Stimulated activated CD4-positive, alpha-beta T cell treated with anti-CD3 and anti-CD28 coated beads, TNF-alpha, amount 100 ng/mL, for 48 hours (primary cell): Measurements from ENCODE around the gene PLD3.
A peak's percentile ranks its signal among the peaks of the same experiment; 100 is the strongest.
"Not testable (repeated sequence)": the region's sequence is repeated elsewhere in the genome, so short reads cannot be mapped to it uniquely, and the experiment has no call there.

Source experiments
- DNase-seq, 3 donors: peaks; one replicate each; pipeline ENCODE4 v3.0.0-alpha.2; 2020; ENCODE audit warnings: low read depth in 3 of 3

The PLD3 gene

DNA sequence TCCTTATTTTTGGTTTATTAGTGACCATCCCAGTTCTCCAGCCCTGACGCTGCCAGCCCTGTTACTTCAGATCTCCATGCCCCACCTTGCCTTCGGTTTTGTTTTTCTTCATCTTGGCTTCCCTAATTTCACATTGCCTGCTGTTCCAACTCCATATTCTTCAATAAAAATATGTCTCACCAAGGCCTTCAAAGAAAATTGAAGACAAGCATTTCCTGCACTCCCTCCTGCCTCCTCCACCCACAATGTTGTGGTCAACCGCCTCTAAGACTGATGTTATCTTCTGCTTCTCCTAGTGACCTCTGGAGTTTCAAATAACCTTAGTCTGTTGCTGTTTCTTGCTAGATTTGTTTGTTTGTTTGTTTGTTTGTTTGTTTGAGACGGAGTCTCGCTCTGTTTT is 14.6 kb downstream of the PLD3 start:
- DNase-seq: no peak

GRCh38 chr19:40365010-40365409 is 16.5 kb downstream of the PLD3 start:
- no peak for DNase-seq

DNA sequence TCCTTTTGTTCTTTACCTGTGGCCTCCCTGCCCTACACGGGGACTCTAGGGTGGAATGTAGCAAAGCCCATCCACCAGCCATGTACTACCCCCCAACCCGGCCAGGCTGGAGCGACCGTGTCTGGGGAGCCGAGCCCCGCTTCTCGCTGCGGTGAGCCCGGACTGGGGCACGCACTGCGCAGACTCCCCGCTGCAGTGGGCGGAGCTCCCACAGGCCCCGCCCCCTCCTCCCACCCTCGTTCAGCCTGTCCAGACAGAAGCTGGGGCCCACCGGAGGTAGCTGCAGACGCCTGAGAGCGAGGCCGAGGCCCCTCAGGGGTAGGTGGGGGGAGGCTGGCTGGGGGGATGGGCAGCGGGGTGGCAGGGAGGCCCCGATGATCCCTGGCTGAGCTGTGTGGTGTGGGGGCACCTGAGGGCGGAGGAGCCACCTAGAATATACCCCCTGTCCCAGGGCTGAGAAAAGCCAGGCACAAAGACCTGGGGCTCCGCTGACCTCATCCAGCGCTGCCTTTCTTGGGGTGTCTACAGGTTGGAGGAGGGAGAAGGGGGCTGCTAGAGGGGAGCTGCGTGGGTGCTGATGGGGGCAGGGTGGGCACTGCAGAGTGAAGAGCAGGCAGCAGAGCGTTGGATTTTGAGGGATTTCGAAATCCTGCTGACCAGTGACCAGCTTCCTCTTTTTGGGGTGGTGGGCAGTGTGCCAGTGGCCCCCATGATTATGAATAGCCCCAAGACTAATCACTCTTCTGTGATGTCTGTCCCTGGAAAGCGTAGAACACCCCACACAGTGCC is 17.3 kb downstream of the PLD3 start:
- peak; percentile 33 to 51 (median 36) for DNase-seq

DNA sequence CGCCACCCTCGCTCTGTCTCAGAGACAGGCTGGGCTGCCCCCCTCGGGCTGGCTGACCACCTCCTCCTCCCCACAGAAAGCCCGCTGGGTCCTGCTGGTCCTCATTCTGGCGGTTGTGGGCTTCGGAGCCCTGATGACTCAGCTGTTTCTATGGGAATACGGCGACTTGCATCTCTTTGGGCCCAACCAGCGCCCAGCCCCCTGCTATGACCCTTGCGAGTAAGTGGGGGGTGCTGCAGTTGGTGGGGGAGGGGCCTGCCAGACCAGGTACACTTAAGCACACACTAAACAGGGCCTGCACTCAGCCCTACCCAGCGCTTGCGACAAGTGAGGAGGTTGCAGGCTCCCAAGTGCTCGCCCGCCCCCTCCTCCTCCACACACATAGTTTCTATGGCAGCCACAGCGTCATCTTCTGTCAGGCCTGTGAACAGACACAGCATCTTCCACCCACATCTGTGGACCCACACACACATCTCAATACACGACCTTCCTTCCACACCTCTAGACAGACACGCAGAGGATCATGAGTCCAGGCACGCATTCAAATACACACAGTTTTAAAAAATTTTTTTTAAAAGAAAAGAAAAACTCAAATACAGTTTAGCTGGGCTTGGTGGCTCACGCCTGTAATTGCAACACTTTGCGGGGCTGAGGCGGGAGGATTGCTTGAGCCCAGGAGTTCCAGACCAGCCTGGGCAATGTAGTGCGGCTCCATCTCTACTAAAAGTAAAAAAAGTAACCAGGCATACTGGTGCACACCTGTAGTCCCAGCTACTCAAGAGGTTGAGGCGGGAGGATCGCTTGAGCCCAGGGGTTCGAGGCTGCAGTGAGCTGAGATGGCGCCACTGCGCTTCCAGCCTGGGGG is 18.4 kb downstream of the PLD3 start:
- no peak for DNase-seq

GRCh38 chr19:40367577-40368434 is 19.3 kb downstream of the PLD3 start:
- DNase-seq: no peak

GRCh38 chr19:40369797-40370196 is 21.3 kb downstream of the PLD3 start:
- no peak for DNase-seq

GRCh38 chr19:40370253-40370652 is 21.8 kb downstream of the PLD3 start:
- not testable (repeated sequence) for DNase-seq

DNA sequence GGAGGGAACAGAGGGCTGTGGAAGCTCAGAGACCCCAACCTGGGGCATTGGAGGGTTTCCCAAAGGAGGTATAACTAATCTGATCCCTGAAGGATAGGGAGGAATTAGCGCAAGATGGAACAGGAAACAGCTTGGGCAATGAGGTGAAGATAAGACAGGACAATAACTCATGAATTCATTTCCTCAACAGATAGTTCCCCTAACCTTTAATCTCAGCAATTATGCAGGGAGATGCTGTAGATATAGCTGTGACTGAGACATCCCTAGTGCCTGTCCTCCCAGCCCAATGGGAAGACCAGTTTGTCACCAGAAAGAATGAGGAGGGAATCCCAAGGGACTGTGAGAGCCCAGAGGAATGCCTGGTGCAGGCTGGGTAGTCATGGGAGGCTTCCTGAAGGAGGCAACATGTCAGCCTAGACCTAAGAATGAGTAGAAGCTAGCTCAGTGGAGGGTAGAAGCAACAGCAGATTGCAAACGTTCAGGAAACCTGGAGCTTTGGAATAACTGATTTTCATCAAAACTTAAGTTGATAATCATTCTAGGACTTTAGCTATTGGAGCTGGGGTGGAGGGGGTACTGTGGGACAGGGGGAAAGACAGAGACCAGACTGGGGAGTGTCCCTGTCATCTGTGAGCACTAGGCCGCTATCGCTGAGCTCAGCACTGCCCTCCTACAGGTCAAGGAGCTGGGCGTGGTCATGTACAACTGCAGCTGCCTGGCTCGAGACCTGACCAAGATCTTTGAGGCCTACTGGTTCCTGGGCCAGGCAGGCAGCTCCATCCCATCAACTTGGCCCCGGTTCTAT is 22.7 kb downstream of the PLD3 start:
- no peak for DNase-seq

DNA sequence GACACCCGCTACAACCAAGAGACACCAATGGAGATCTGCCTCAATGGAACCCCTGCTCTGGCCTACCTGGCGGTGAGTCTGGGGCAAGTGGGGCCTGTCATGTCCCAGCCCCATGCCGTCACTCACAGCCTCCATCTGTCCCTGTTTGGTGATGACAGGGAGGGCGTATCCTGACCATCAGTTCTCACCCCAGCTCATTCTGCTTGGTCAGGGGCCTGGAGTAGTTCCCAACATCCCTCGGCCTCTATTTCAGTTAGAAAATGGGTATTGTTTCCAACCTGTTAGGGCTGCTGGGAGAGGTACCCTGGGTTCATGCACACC is 23.3 kb downstream of the PLD3 start:
- no peak for DNase-seq

GRCh38 chr19:40374084-40374483 is 25.6 kb downstream of the PLD3 start:
- no peak for DNase-seq

DNA sequence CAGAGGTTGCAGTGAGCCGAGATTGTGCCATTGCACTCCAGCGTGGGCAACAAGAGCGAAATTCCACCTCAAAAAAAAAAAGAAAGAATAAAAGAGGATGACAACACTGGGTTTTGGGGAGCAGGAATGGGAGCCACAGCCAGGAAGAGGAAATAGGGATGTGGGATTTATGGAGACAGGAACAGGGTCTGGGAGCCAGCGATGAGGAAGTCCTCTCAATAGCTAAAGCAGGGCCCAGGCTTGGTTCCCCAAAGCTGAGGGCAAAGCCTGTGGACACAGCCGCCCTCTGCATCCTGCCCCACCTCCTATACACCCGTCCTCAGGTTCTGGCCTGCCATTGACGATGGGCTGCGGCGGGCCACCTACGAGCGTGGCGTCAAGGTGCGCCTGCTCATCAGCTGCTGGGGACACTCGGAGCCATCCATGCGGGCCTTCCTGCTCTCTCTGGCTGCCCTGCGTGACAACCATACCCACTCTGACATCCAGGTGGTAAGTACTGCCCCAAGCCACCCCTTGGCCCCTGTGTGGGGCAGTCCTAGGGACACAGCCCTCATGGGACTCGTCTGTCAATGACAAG is 27.9 kb downstream of the PLD3 start:
- DNase-seq: no peak

- no peak for DNase-seq
These were observed 29.4 kb downstream of the PLD3 start for GRCh38 chr19:40377876-40378385.

DNA sequence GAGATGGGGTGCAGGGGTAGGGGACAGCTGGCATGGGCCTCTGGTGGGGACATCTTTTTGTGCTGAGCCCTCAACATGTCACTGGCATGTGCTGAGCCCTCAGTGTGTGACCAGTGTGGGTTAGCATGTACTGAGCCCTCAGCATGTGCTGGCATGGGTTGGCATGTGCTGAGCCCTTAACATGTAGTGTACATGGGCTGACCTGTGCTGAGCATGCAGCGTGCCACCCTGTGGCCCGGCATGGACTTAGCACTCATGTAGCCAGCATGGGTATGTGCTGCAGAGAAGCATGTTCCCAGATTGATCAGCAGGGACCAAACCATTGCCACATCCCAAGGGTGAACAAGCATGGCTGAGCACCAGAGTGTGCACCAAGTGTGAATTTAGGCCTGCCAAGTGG is 30.0 kb downstream of the PLD3 start:
- no peak for DNase-seq

DNA sequence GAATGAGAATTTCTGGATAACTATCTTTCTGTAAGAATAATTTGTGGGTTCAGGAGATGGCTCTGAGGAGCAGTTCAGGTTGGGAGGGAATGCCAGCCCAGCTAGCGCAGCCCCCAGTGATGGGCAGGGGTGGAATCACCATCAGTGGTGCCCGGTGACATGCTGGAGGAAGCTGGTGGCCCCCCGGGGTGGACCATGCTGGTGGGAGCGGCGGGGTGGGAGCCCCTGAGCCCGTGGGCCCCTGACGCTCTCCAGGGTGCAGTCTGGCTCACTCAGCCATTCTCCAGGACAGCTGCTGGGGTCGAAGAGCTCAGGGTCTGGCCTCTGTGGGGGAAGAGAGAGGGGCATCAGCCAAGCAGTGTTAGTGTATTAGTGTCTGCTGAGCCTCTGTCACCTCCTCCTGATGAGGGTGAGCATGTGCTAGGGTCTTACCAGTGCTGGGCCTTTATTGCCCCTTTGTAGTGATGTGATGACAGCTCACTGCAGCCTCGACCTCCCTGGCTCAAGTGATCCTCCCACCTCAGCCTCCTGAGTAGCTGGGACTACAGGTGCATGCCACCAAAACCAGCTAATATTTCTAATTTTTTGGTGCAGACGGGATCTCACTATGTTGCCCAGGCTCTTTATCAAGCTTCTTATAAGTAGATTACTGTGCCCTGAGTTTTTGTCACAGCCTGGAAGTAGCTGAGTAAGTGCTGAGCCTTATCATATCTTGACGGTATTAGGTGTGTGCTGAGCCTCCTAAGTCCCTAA is 31.1 kb downstream of the PLD3 start:
- no peak for DNase-seq

DNA sequence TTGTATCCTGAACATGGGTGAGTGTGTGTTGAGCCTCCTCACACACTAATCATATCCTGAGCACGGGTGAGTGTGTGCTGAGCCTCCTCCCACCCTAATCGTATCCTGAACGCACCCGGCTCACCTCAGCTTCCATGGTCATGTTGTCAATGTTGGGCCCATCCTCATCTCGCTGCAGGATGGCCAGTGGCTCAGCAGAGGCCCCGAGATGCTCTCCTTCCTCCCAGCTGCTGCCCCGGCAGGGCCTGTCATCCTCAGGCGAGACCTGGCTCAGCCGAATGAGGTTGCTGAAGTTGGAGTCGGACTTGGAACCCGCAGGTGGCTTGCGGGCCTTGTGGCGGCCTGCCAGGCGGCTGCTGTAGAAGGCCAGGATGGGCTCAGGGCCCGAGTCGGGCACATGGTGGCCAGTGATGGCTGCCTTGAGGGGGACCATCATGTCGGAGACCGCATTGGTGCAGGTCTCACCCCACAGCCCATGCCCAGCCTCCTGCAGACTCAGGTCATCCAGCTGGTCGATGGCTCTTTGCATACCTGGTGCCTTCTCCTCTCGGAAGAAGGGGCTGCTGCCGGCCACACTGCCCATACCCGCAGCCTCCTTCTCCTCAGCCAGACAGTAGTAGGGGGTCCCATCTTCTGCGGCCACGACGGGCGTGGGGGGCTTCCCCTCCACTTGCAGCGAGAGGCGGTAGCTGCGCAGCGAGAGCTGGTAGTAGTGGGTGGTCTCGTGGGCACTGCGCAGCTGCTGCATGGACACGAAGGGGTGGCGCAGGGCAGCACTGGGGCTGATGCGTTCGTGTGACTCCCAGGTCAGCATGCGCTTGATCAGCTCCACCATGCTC is 31.9 kb downstream of the PLD3 start:
- no peak for DNase-seq

DNA sequence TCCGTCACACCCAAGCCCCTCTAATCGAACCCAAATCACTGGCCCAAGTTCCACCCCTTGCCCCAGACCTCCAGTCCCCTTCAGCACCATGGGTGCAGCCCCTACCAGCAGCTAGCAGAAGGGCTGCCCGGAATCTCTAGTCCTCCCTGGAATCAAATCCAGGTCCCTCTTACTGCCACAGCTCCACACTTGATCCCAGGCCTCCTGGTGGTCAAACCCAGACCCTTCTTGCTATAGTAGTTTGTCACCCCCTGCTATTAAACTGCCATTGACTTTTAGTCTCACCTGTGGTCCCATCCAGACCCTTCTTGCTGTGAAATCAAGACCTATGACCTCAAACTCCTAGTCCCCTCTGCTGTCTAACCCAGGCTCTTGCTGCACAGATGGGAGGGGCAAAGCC is 32.8 kb downstream of the PLD3 start:
- DNase-seq: no peak

GRCh38 chr19:40383668-40384248 is 35.3 kb downstream of the PLD3 start:
- no peak for DNase-seq

DNA sequence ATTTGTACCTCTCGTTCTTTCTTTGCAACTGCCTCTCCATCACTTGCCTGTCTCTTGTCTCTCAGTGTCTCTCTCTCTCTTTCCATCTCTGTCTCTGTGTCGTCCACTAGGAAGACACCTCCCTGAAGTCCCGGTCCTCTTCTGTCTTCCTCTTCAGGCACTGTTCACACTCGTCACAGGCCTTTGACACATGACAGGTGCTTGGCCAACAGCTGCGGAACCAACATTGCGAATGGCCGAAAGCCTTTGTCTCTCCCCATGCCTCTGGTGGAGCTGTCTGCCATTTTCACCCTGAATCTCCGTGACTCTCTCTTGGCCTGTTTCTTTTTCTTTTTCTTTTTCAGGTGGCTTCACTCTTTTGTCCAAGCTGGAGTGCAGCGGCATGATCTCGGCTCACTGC is 38.7 kb downstream of the PLD3 start:
- no peak for DNase-seq

DNA sequence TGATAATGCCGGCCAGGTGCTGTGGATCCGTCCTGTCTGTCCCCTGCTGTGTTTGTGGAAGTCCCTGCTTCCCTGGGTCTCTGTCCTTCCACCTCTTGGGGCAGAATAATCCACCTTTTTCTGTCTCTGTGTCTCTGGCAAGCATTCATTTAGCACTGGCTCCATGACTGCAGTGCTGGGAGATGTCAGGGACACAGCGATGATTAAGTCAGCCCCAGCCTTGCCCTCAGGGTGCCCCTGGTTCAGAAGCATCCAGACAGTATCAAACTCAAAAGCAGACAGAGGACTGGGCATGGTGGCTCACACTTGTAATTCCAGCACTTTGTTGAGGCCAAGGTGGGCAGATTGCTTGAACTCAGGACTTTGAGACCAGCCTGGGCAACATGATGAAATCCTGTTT is 40.0 kb downstream of the PLD3 start:
- no peak for DNase-seq
